A549 (cell line): Measurements from ENCODE around the gene MEGF9. TPM values are rescaled to one million over a fixed set of nuclear protein-coding genes. Genes with fewer than 3 reads are reported as not detected.
A peak's percentile ranks its signal among the peaks of the same experiment; 100 is the strongest.

Source experiments
- ATAC-seq, 2 experiments: fragments of 200-7000 bp in 1 of 2; fragments of >200 bp in 1 of 2; cut with Nextera tagmentation in 1 of 2; cut with Tn5 transposase in 1 of 2; 3 replicates each; pipeline versions ENCODE4 v1.8.0 to v1.9.1; 2018 to 2020; ENCODE audit warnings: mild to moderate bottlenecking in 1 of 2, moderate library complexity in 1 of 2
- CTCF ChIA-PET: fragments of 300-600 bp; sonication (Branson Sonifier 250); formaldehyde crosslinking; extraction: SDS; loops from one replicate; lab custom pipeline; 2021; ENCODE audit warnings: antibody characterized with exemption, inconsistent platforms; lab: Yijun Ruan, JAX
- POLR2A ChIA-PET: fragments of 350-600 bp; formaldehyde crosslinking; extraction: SDS; loops from one replicate; lab custom pipeline; 2021; ENCODE audit warnings: antibody characterized with exemption, inconsistent platforms; lab: Yijun Ruan, JAX
- DNase-seq, 2 experiments: peaks; one replicate each; pipeline versions ENCODE4 v3.0.0 to v3.0.0-alpha.2; 2011 to 2016; ENCODE audit warnings: low read depth in 1 of 2, low spot score in 1 of 2
- FAIRE-seq: peaks from 2 replicates; lab custom pipeline; 2011; peaks lifted over from hg19 to GRCh38; lab: Jason Lieb, UNC
- H3K27ac ChIP-seq, 2 experiments: fragments of >200 bp; sonication (Bioruptor Twin); formaldehyde crosslinking; 3 replicates each; pipeline ENCODE4 v1.5.1; 2016 to 2017
- H3K4me1 ChIP-seq: fragments of >200 bp; sonication (Bioruptor Twin); formaldehyde crosslinking; 3 replicates; pipeline ENCODE4 v1.6.1; 2016
- H3K4me2 ChIP-seq: fragments of >200 bp; sonication (Bioruptor Twin); formaldehyde crosslinking; 3 replicates; pipeline ENCODE4 v1.6.1; 2016
- H3K4me3 ChIP-seq: fragments of >200 bp; sonication (Bioruptor Twin); formaldehyde crosslinking; 3 replicates; pipeline ENCODE4 v1.5.1; 2016
- H3K9me3 ChIP-seq: fragments of >200 bp; sonication (Bioruptor Twin); formaldehyde crosslinking; 3 replicates; pipeline ENCODE4 v1.6.1; 2016
- BCL3 ChIP-seq: fragments of >200 bp; sonication (Bioruptor Twin); formaldehyde crosslinking; IDR thresholded peaks from 3 replicates; pipeline ENCODE4 v1.6.1; 2016
- BHLHE40 ChIP-seq: IDR thresholded peaks from 2 replicates; pipeline ENCODE4 v1.6.1; 2012; ENCODE audit warnings: low read depth, low read length, inconsistent platforms
- CBX2 ChIP-seq: fragments of 200-600 bp; sonication (generic); IDR thresholded peaks from 2 replicates; pipeline ENCODE4 v1.6.1; 2016; ENCODE audit warnings: low read depth, mild to moderate bottlenecking, borderline replicate concordance
- CBX8 ChIP-seq: fragments of 200-600 bp; sonication (generic); IDR thresholded peaks from 2 replicates; pipeline ENCODE4 v1.6.1; 2016
- CEBPB ChIP-seq, 2 experiments: fragments of >200 bp in 1 of 2; sonication (Bioruptor Twin) in 1 of 2; formaldehyde crosslinking in 1 of 2; IDR thresholded peaks; 2 replicates each; pipeline ENCODE4 v1.6.1; 2012 to 2016
- CHD2 ChIP-seq: fragments of 150-350 bp; IDR thresholded peaks from 2 replicates; pipeline ENCODE4 v1.6.1; 2014; ENCODE audit warnings: low read length; ENCODE audit not compliant: partially characterized antibody
- CHD4 ChIP-seq: fragments of 200-600 bp; sonication (generic); IDR thresholded peaks from 2 replicates; pipeline ENCODE4 v1.6.1; 2016; ENCODE audit warnings: antibody characterized with exemption, mild to moderate bottlenecking, borderline replicate concordance
- CTCF ChIP-seq: fragments of >200 bp; sonication (Bioruptor Twin); formaldehyde crosslinking; IDR thresholded peaks from 3 replicates; pipeline ENCODE4 v1.5.1; 2016
- EHF ChIP-seq: fragments of 250-450 bp; sonication (Bioruptor Pico); IDR thresholded peaks from 2 replicates; pipeline ENCODE4 v1.5.0; 2020; ENCODE audit warnings: mild to moderate bottlenecking
- EHMT2 ChIP-seq: fragments of 200-600 bp; sonication (generic); IDR thresholded peaks from 2 replicates; pipeline ENCODE4 v1.6.1; 2016; ENCODE audit warnings: antibody characterized with exemption, low read depth, mild to moderate bottlenecking, moderate library complexity
- ESRRA ChIP-seq: fragments of 150-350 bp; IDR thresholded peaks from 2 replicates; pipeline ENCODE4 v1.6.1; 2014; ENCODE audit warnings: mild to moderate bottlenecking, low read length, borderline replicate concordance
- FOSL2 ChIP-seq, 2 experiments: fragments of 450-650 bp in 1 of 2; fragments of >200 bp in 1 of 2; sonication (Bioruptor Twin) in 1 of 2; formaldehyde crosslinking; IDR thresholded peaks; 2 replicates each; pipeline versions ENCODE4 v1.5.0 to v1.6.1; 2016 to 2020; ENCODE audit warnings: mild to moderate bottlenecking in 1 of 2, moderate library complexity in 1 of 2
- GATA3 ChIP-seq: IDR thresholded peaks from 2 replicates; pipeline ENCODE4 v1.6.1; 2012; ENCODE audit warnings: borderline replicate concordance
- HEYL ChIP-seq: fragments of 250-450 bp; sonication (Bioruptor Pico); IDR thresholded peaks from 2 replicates; pipeline ENCODE4 v1.8.0; 2021; ENCODE audit warnings: mild to moderate bottlenecking, moderate library complexity
- HOXB13 ChIP-seq: fragments of 250-450 bp; sonication (Bioruptor Pico); IDR thresholded peaks from 2 replicates; pipeline ENCODE4 v1.5.0; 2020; ENCODE audit warnings: low read depth, mild to moderate bottlenecking, moderate library complexity
- HOXB5 ChIP-seq: fragments of 250-450 bp; sonication (Bioruptor Pico); IDR thresholded peaks from 2 replicates; pipeline ENCODE4 v1.5.0; 2020; ENCODE audit warnings: mild to moderate bottlenecking, moderate library complexity
- JUN ChIP-seq, 2 experiments: fragments of >200 bp; sonication (Bioruptor Twin); formaldehyde crosslinking; IDR thresholded peaks; 2 replicates in 1 of 2; 3 replicates in 1 of 2; pipeline ENCODE4 v1.6.1; 2016 to 2017
- KDM5A ChIP-seq: fragments of 200-600 bp; sonication (generic); IDR thresholded peaks from 2 replicates; pipeline ENCODE4 v1.6.1; 2016; ENCODE audit warnings: antibody characterized with exemption, mild to moderate bottlenecking
- MAFK ChIP-seq: fragments of 450-650 bp; IDR thresholded peaks from 2 replicates; pipeline ENCODE4 v1.6.1; 2014; ENCODE audit not compliant: partially characterized antibody
- MAX ChIP-seq: IDR thresholded peaks from 2 replicates; pipeline ENCODE4 v1.6.1; 2012
- NPAS2 ChIP-seq: fragments of 250-450 bp; sonication (Bioruptor Pico); IDR thresholded peaks from 2 replicates; pipeline ENCODE4 v1.8.0; 2022; ENCODE audit warnings: mild to moderate bottlenecking, moderate library complexity, borderline replicate concordance
- PHF8 ChIP-seq: fragments of 200-600 bp; sonication (generic); IDR thresholded peaks from 2 replicates; pipeline ENCODE4 v1.6.1; 2016; ENCODE audit warnings: low read depth, mild to moderate bottlenecking, antibody characterized with exemption, moderate library complexity, borderline replicate concordance
- POLR2A ChIP-seq: IDR thresholded peaks from 2 replicates; pipeline ENCODE4 v1.6.1; 2012; ENCODE audit warnings: mild to moderate bottlenecking, low read length
- POLR2AphosphoS2 ChIP-seq: conservative IDR thresholded peaks from 2 replicates; pipeline ENCODE4 v1.6.1; 2012; ENCODE audit warnings: low read length, improper control_type of control experiment, inconsistent platforms
- RAD21 ChIP-seq, 2 experiments: fragments of >200 bp in 1 of 2; sonication (Bioruptor Twin) in 1 of 2; formaldehyde crosslinking in 1 of 2; IDR thresholded peaks in 1 of 2; conservative IDR thresholded peaks in 1 of 2; 2 replicates in 1 of 2; 3 replicates in 1 of 2; pipeline ENCODE4 v1.6.1; 2012 to 2018; ENCODE audit warnings: inconsistent platforms in 1 of 2
- RCOR1 ChIP-seq: fragments of 150-350 bp; IDR thresholded peaks from 2 replicates; pipeline ENCODE4 v1.6.1; 2014; ENCODE audit warnings: antibody characterized with exemption, low read length, low read depth
- RFX5 ChIP-seq: fragments of 450-650 bp; IDR thresholded peaks from 2 replicates; pipeline ENCODE4 v1.7.1; 2014; ENCODE audit warnings: antibody characterized with exemption, mild to moderate bottlenecking, moderate library complexity
- RNF2 ChIP-seq: fragments of 200-600 bp; sonication (generic); IDR thresholded peaks from 2 replicates; pipeline ENCODE4 v1.6.1; 2016; ENCODE audit warnings: low read depth, mild to moderate bottlenecking, antibody characterized with exemption, moderate library complexity, borderline replicate concordance
- SMC3 ChIP-seq: fragments of >200 bp; sonication (Bioruptor Twin); formaldehyde crosslinking; IDR thresholded peaks from 3 replicates; pipeline ENCODE4 v1.6.1; 2018; ENCODE audit warnings: inconsistent platforms
- TFCP2L1 ChIP-seq: fragments of 250-450 bp; sonication (Bioruptor Pico); IDR thresholded peaks from 2 replicates; pipeline ENCODE4 v1.5.0; 2021; ENCODE audit warnings: mild to moderate bottlenecking
- USF2 ChIP-seq: fragments of 450-650 bp; IDR thresholded peaks from 2 replicates; pipeline ENCODE4 v1.6.1; 2014; ENCODE audit warnings: antibody characterized with exemption
- ZC3H11A ChIP-seq: fragments of 450-650 bp; IDR thresholded peaks from 2 replicates; pipeline ENCODE4 v1.6.1; 2014; ENCODE audit warnings: antibody characterized with exemption, mild to moderate bottlenecking
- ZNF302 ChIP-seq: fragments of 250-450 bp; sonication (Bioruptor Pico); IDR thresholded peaks from 2 replicates; pipeline ENCODE4 v1.9.0; 2021; ENCODE audit warnings: inconsistent platforms, mild to moderate bottlenecking, moderate library complexity
- ZSCAN20 ChIP-seq: fragments of 250-450 bp; sonication (Bioruptor Pico); IDR thresholded peaks from 2 replicates; pipeline ENCODE4 v1.8.0; 2022; ENCODE audit warnings: mild to moderate bottlenecking, moderate library complexity
- WGBS: methylation state at CpG from one replicate; pipeline ENCODE4 v1.1.6; 2017; ENCODE audit errors: missing lambda C conversion rate; 5-methylcytosine and 5-hydroxymethylcytosine counted together
- polyA plus RNA-seq, 4 experiments: library from polyadenylated mRNA; depleted of rRNA in 3 of 4; stranded (reverse); fragments of >200 nt; fragmentation: RNase III in 1 of 4; extraction: RNeasy Plus Mini Kit Qiagen cat#74134 plus additional on column Dnase treatment in 1 of 4; gene quantifications; 2 replicates in 3 of 4; 3 replicates in 1 of 4; pipeline ENCODE4 v1.2.3, GENCODE V29; 2011 to 2017

MEGF9 gene
- polyA plus RNA-seq, 2 of the 4 experiments (the other 2 are of a cell fraction), result 25.7 to 33.4 TPM

- DNase-seq (peak; percentile 71), ATAC-seq (peak; percentile 86 to 95), FAIRE-seq (no peak)
- Histone ChIP-seq H3K4me2 (no peak overlapping the region), H3K27ac (no peak overlapping the region), H3K4me1 (peaks cover 9% of the 10 kb centered on the region; the same call in 1 of the 3 replicates), H3K9me3 (no peaks in the 10 kb centered on the region), H3K4me3 (no peak overlapping the region)
- WGBS, result 78% methylated on average over 6 of the region's 6 CpGs
- POLR2A ChIA-PET, result no interaction called here
- no peak for TF ChIP-seq GATA3
- TF ChIP-seq CEBPB (IDR thresholded peaks at IDR 0.05), result no peak
- TF ChIP-seq CTCF, result peak; percentile 62
- no peak for TF ChIP-seq PHF8
- no peak for TF ChIP-seq CBX8
- TF ChIP-seq POLR2AphosphoS2, result no peak
- no peak for TF ChIP-seq BCL3
- TF ChIP-seq RAD21 (conservative IDR thresholded peaks at IDR 0.05 in 1 of 2, IDR thresholded peaks at IDR 0.05 in 1 of 2), result peak; percentile 66 to 81
- no peak for TF ChIP-seq USF2
- TF ChIP-seq KDM5A, result no peak
- no peak for TF ChIP-seq FOSL2 (IDR thresholded peaks at IDR 0.05)
- no peak for TF ChIP-seq FOSL2 (CRISPR knock-in tag; IDR thresholded peaks at IDR 0.05)
- peak; percentile 42 for TF ChIP-seq SMC3
- TF ChIP-seq CHD4, result no peak
- no peak for TF ChIP-seq CHD2
- no peak for TF ChIP-seq CBX2
- no peak for TF ChIP-seq HOXB5
- no peak for TF ChIP-seq MAX
- TF ChIP-seq POLR2A, result no peak
- TF ChIP-seq HOXB13 (CRISPR knock-in tag), result no peak
- no peak for TF ChIP-seq ZNF302 (CRISPR knock-in tag)
- TF ChIP-seq RNF2, result no peak
- TF ChIP-seq MAFK, result no peak
- TF ChIP-seq HEYL (CRISPR knock-in tag), result no peak
- CTCF ChIA-PET, result interaction anchor here (0.6 to 4.7 kb wide), 10 partner anchors 8 to 311 kb away, joined by 3 to 19 read pairs (median 3); no protein-coding TSS in a partner anchor
Observed at GRCh38 chr9:120742951-120743416, 28.7 kb upstream of the MEGF9 start.

GRCh38 chr9:120741701-120742100, 27.4 kb upstream of the MEGF9 start:
- H3K4me2 ChIP-seq, result no peak overlapping the region
- H3K4me1 ChIP-seq, result peaks cover 9% of the 10 kb centered on the region; the same call in 1 of the 3 replicates
- H3K9me3 ChIP-seq, result no peaks in the 10 kb centered on the region
- DNase-seq, result no peak
- no peak for TF ChIP-seq NPAS2 (CRISPR knock-in tag)
- TF ChIP-seq BHLHE40, result no peak
- TF ChIP-seq HEYL (CRISPR knock-in tag), result no peak
- TF ChIP-seq RCOR1, result no peak
- no peak for TF ChIP-seq POLR2A
- no peak for TF ChIP-seq ZC3H11A
- TF ChIP-seq ZSCAN20 (CRISPR knock-in tag), result no peak
- no peak for TF ChIP-seq RFX5
- TF ChIP-seq CBX2, result no peak
- TF ChIP-seq JUN (IDR thresholded peaks at IDR 0.05), result no peak
- no peak for TF ChIP-seq CEBPB (IDR thresholded peaks at IDR 0.05)
- TF ChIP-seq PHF8, result no peak
- no peak for TF ChIP-seq ESRRA
- TF ChIP-seq KDM5A, result no peak
- no peak for TF ChIP-seq EHMT2
- no peak for TF ChIP-seq EHF (CRISPR knock-in tag)
- TF ChIP-seq POLR2AphosphoS2, result no peak
- TF ChIP-seq TFCP2L1 (CRISPR knock-in tag), result no peak
- FAIRE-seq, result no peak
- H3K4me3 ChIP-seq, result no peak overlapping the region
- POLR2A ChIA-PET, result no interaction called here
- ATAC-seq, result no peak
- CTCF ChIA-PET, result interaction anchor here (1.3 to 3.2 kb wide), 5 partner anchors 9 to 313 kb away, joined by 3 to 15 read pairs (median 5); no protein-coding TSS in a partner anchor
- H3K27ac ChIP-seq, result no peak overlapping the region; a peak in 1 of 6 replicates
- WGBS, result 88% methylated on average over 1 of the region's 1 CpG
